Ishikawa (cell line): ENCODE measurements around the gene MAP3K10.

ENCODE experiments used
- CEBPB ChIP-seq: IDR thresholded peaks from 2 replicates; pipeline ENCODE4 v1.6.1; 2012
- CREB1 ChIP-seq: IDR thresholded peaks from 2 replicates; pipeline ENCODE4 v1.6.1; 2012; ENCODE audit warnings: low read depth
- EP300 ChIP-seq: IDR thresholded peaks from 2 replicates; pipeline ENCODE4 v1.6.1; 2012; ENCODE audit warnings: borderline replicate concordance
- MAX ChIP-seq: IDR thresholded peaks from 2 replicates; pipeline ENCODE4 v1.6.1; 2012
- RAD21 ChIP-seq: IDR thresholded peaks from 2 replicates; pipeline ENCODE4 v1.6.1; 2012; ENCODE audit warnings: low read depth
- REST ChIP-seq: IDR thresholded peaks from 2 replicates; pipeline ENCODE4 v1.6.1; 2012; ENCODE audit warnings: low read depth, mild to moderate bottlenecking
- TAF1 ChIP-seq: IDR thresholded peaks from 2 replicates; pipeline ENCODE4 v1.6.1; 2012; ENCODE audit warnings: low read depth, mild to moderate bottlenecking
- TCF12 ChIP-seq: IDR thresholded peaks from 2 replicates; pipeline ENCODE4 v1.6.1; 2012; ENCODE audit warnings: low read depth
- USF1 ChIP-seq: IDR thresholded peaks from 2 replicates; pipeline ENCODE4 v1.6.1; 2012
- YY1 ChIP-seq: IDR thresholded peaks from 2 replicates; pipeline ENCODE4 v1.6.1; 2012; ENCODE audit warnings: low read depth
- ZBTB7A ChIP-seq: IDR thresholded peaks from 2 replicates; pipeline ENCODE4 v1.6.1; 2012; ENCODE audit warnings: low read depth

GRCh38 chr19:40208602-40209001, 17.4 kb downstream of the MAP3K10 start:
- TF ChIP-seq YY1 = no peak
- TF ChIP-seq TAF1 = no peak
- no peak for TF ChIP-seq TCF12
- TF ChIP-seq MAX = no peak
- TF ChIP-seq RAD21 = no peak
- TF ChIP-seq REST = no peak
- TF ChIP-seq USF1 = no peak
- TF ChIP-seq CREB1 = no peak
- TF ChIP-seq CEBPB = no peak
- TF ChIP-seq EP300 = no peak
- no peak for TF ChIP-seq ZBTB7A
